Measurements from ENCODE around the gene DEPP1. TPM values are rescaled to one million over a fixed set of nuclear protein-coding genes. Genes with fewer than 3 reads are reported as not detected.

The DEPP1 gene
- total and polyA plus RNA-seq, 3 donors from 2014 or later = 29.1 to 84.9 (median 33.1) TPM

DNA sequence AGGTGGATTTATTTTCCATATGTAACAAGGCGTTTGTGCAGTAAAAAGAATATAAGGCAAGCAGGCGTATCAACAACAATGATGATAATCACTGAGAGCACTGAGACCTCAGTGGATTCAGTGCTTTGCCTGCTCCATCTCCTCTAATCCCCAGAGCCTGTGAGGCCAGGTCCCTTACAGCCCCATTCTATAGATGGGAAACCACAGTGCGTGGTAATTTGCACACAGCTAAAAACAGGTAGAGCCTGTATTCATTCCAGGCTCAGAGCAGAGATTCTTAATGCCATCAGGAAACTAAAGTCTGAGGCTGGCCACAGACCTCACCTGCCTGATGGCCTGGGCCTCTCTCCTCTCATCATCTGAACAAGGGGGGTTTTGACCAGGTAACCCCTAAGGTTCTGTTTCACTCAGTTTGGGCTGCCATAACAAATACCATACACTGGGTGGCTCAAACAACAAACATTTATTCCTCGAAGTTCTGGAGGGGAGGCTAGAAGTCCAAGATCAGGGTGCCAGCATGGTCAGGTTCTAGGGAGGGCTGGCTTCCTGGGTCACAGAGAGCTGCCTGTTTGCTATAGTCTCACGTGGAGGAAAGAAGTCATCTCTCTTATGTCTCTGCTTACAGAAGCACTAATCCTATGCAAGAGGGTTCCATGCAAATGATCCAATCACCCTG lies 29.3 kb downstream of the DEPP1 start:
- intact Hi-C loops (cut with DNase I; ENCODE audit: low total_unique reads) = no loop called here
- Histone ChIP-seq H3K4me1 (peaks cover 3% of the 10 kb centered on the region), H3K27ac (no peak overlapping the region), H3K9me3 (no peaks in the 10 kb centered on the region), H3K36me3 (ENCODE audit: low read depth, missing control alignments) (no peaks in the 10 kb centered on the region), H3K27me3 (no peaks in the 10 kb centered on the region), H3K4me3 (no peak overlapping the region)
- TF ChIP-seq, protein P1, sequence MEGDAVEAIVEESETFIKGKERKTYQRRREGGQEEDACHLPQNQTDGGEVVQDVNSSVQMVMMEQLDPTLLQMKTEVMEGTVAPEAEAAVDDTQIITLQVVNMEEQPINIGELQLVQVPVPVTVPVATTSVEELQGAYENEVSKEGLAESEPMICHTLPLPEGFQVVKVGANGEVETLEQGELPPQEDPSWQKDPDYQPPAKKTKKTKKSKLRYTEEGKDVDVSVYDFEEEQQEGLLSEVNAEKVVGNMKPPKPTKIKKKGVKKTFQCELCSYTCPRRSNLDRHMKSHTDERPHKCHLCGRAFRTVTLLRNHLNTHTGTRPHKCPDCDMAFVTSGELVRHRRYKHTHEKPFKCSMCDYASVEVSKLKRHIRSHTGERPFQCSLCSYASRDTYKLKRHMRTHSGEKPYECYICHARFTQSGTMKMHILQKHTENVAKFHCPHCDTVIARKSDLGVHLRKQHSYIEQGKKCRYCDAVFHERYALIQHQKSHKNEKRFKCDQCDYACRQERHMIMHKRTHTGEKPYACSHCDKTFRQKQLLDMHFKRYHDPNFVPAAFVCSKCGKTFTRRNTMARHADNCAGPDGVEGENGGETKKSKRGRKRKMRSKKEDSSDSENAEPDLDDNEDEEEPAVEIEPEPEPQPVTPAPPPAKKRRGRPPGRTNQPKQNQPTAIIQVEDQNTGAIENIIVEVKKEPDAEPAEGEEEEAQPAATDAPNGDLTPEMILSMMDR (IDR thresholded peaks at IDR 0.05) = no peak
- no peak for TF ChIP-seq POLR2A (IDR thresholded peaks at IDR 0.05)
- DNase-seq = no peak
- 77 to 87% methylated on average over 5 of the region's 5 CpGs for WGBS, 2 donors

DNA sequence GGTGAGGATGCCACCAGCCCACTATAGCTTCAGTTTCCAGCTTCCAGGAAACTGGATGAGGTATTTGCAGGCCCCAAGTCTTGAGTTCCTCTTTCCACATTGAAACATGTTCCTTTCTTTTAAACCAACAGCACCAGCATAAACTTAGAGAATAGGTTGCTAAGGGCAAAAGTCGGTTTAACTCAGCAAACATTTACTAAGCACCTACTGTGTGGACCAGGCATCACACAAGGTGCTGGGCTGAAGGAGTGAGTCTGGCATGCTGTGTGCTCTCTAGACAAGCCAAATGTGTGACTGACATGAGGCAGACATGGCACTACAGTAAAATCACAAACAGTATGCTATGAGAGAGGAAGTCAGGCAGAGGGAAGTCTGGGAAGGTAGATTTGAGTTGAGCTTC lies 30.0 kb downstream of the DEPP1 start:
- 82 to 92% methylated on average over 1 of the region's 1 CpG for WGBS, 2 donors
- TF ChIP-seq, protein P1 (IDR thresholded peaks at IDR 0.05) = no peak
- intact Hi-C loops (cut with DNase I; ENCODE audit: low total_unique reads) = no loop called here
- Histone ChIP-seq H3K27ac (no peak overlapping the region), H3K27me3 (no peaks in the 10 kb centered on the region), H3K4me1 (peaks cover 3% of the 10 kb centered on the region), H3K36me3 (ENCODE audit: low read depth, missing control alignments) (no peaks in the 10 kb centered on the region), H3K9me3 (no peaks in the 10 kb centered on the region), H3K4me3 (no peak overlapping the region)
- DNase-seq = no peak

DNA sequence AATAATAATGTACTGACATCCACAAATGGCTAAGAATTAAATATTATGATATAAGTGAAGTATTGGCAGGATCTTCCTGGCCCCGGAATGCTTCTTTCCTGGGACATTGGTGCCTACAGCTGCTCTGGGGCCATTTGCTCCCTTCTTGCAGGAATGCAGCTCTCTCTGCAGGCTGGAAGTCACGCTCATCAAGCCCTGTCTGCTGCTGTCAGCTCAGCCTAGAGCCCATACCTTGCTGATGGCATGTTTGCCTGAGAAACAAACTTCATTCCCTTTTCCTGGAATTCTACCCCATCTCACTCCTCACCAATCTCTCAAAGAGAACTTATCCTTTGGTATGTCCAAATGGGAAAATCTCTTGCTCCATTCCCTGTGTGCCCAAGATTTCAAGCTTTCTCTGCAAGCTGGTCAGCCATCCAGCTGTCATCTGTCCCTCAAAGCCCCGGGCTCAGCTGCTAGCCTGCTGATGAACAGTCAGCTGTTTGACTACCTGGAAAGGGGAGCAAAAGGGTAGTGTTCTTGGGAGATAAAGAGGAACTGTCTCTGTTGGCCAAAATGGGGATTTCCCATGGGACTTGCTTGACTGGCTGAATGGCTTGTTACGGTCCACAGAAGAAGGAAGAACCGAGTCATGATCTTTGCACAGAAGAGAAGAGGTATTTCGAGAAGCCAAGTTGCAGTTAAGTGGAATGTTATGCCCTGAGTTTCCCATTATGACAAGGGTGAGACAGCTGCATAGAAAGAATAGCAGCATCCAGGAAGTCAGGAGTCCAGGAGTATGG lies 31.0 kb downstream of the DEPP1 start:
- intact Hi-C loops (cut with DNase I; ENCODE audit: low total_unique reads) = no loop called here
- Histone ChIP-seq H3K4me3 (no peak overlapping the region), H3K4me1 (no peaks in the 10 kb centered on the region), H3K27me3 (no peaks in the 10 kb centered on the region), H3K36me3 (ENCODE audit: low read depth, missing control alignments) (no peaks in the 10 kb centered on the region), H3K9me3 (no peaks in the 10 kb centered on the region), H3K27ac (no peak overlapping the region)
- DNase-seq = no peak
- 92 to 93% methylated on average over 6 of the region's 6 CpGs for WGBS, 2 donors
- TF ChIP-seq, protein P1 (IDR thresholded peaks at IDR 0.05) = no peak
- no peak for TF ChIP-seq POLR2A (IDR thresholded peaks at IDR 0.05)

DNA sequence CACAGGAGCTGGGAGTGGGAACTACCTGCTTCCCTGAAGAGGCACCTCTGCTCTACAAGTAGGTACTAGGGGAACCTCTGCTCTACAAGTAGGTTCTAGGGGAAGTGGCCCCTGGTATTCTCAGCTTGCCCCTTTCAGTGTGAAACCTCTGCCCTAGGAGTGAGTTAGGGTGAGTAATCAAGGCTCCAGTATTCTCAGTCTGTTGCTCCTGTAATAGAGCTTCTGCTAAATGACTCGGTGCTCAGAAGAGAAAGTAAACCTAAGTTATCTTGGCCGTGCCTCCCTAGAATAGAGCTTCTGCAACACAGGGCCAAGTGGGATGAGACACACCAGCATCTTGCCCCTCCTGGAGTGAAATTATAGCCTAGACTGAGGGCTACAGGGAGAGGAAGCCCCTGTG lies 32.4 kb downstream of the DEPP1 start:
- Histone ChIP-seq H3K4me3 (no peak overlapping the region), H3K36me3 (ENCODE audit: low read depth, missing control alignments) (no peaks in the 10 kb centered on the region), H3K27me3 (no peaks in the 10 kb centered on the region), H3K4me1 (no peaks in the 10 kb centered on the region), H3K9me3 (no peaks in the 10 kb centered on the region), H3K27ac (no peak overlapping the region)
- intact Hi-C loops (cut with DNase I; ENCODE audit: low total_unique reads) = no loop called here
- WGBS, 2 donors = 78 to 85% methylated on average over 2 of the region's 2 CpGs
- DNase-seq = no peak
- no peak for TF ChIP-seq POLR2A (IDR thresholded peaks at IDR 0.05)
- TF ChIP-seq, protein P1 (IDR thresholded peaks at IDR 0.05) = no peak
